NCI-H446 treated with DMSO at 0.1 percent for 48 hours (cell line): ENCODE results near the gene USP4.
"Not testable (repeated sequence)": the region's sequence is repeated elsewhere in the genome, so short reads cannot be mapped to it uniquely, and the experiment has no call there.

ENCODE experiments used
- DNase-seq: peaks from one replicate; lab custom pipeline; 2025; lab: John Stamatoyannopoulos, UW

Gene USP4, protein sequence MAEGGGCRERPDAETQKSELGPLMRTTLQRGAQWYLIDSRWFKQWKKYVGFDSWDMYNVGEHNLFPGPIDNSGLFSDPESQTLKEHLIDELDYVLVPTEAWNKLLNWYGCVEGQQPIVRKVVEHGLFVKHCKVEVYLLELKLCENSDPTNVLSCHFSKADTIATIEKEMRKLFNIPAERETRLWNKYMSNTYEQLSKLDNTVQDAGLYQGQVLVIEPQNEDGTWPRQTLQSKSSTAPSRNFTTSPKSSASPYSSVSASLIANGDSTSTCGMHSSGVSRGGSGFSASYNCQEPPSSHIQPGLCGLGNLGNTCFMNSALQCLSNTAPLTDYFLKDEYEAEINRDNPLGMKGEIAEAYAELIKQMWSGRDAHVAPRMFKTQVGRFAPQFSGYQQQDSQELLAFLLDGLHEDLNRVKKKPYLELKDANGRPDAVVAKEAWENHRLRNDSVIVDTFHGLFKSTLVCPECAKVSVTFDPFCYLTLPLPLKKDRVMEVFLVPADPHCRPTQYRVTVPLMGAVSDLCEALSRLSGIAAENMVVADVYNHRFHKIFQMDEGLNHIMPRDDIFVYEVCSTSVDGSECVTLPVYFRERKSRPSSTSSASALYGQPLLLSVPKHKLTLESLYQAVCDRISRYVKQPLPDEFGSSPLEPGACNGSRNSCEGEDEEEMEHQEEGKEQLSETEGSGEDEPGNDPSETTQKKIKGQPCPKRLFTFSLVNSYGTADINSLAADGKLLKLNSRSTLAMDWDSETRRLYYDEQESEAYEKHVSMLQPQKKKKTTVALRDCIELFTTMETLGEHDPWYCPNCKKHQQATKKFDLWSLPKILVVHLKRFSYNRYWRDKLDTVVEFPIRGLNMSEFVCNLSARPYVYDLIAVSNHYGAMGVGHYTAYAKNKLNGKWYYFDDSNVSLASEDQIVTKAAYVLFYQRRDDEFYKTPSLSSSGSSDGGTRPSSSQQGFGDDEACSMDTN

DNA sequence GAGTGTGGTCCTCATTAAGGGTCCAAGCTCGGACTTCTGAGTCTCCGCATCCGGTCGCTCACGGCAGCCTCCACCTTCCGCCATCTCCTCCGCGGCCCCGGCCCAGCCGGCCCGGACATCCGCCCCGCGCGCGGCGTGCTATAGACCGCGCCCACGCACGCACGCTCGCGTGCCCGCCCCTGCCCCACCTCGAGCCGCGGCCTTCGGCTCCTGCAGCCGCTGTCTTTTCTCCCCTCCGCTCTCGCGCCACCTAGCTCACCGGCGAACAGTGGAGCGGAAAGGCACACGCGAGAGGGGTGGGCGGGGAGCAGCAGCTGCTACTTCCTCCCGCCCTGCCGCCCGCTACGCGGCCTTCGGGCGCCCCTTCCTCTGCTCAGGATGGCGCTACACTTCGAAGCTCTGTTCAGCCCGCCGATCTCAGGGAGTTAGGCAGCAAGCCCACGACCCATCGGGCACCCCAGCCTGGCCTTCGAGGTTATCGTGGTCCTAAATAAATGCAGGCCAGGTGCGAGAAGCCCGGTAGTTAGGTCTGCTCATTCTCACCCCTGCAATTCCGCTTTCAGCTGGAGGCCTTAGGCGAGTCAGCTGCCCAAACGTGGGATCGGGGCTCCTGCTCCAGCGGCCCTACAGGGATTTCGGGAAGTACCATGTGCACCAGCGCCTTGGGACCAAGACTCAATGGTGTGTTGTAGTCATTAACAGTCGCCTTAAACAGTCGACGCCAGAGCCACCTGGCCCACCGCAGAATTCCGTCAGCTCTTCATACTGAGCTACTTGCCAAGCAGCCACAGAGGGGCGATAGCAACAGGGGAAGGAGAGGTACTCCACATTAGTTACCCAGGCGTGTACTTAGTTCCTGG lies at the start of gene USP4:
Gene USP4, minus strand, starts transcription at position 113 of the 860 bp plus-strand sequence. Its CDS starts 29 bp downstream, at position 84.
- DNase-seq, result peak; percentile 53

DNA sequence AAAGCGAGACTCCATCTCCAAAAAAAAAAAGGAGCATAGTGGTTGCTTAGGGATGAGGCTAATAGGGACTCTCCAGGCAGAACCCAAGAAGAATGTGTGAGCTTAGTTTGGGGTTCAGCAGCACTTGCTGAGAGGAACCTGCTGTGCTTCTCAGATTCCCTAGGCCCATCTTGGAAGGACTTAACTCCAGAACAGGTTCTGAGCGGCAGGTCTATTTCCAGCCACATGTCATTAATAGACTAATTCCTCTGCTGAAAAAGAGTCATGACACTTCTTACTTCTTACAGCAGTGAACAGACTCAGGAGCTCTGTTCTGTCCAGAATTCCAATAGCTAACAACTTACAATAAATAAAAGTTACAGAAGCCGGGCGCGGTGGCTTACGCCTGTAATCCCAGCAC lies 49.4 kb upstream of the USP4 start:
- no peak for DNase-seq

DNA sequence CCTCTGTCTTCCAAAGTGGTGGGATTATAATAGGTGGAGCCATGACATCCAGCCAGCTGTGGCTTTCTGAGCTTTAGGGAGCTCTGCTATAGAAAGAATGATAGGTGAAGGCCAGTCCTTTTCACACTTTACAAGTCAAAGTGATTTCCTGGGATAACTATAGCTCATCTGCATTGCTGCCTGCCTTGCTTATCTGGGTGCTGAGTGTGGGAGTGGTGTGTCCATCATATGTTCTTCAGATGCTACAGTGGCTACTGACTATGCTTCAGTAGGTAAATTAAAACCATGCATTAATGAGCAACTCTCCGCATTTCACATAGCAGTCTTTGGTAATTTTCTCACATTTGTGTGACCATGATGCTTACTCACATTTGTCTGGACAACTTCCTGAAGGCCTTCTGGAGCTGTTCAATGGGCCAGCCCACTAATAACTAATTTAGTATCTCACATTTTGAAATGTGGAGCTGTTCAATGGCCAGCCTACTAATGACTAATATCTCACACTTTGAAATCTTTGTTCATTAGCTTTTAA lies 48.5 kb upstream of the USP4 start:
- no peak for DNase-seq

DNA sequence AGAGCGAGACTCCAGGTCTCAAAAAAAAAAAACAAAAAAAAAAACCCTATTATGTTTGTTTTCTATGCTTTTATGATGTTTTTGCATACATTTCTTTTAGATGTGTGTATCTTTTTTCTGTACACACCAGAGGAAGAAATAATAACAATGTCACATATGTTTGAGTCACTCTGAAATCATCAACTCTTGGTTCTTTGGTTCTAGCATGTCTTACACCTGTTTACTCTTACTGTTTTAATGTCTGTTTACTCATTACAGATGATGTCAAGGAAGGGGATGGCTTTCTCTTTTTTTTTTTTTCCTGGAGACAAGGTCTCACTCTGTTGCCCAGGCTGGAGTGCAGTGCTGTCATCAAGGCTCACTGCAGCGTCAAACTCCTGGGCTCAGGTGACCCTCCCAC lies 47.9 kb upstream of the USP4 start:
- DNase-seq, result no peak

DNA sequence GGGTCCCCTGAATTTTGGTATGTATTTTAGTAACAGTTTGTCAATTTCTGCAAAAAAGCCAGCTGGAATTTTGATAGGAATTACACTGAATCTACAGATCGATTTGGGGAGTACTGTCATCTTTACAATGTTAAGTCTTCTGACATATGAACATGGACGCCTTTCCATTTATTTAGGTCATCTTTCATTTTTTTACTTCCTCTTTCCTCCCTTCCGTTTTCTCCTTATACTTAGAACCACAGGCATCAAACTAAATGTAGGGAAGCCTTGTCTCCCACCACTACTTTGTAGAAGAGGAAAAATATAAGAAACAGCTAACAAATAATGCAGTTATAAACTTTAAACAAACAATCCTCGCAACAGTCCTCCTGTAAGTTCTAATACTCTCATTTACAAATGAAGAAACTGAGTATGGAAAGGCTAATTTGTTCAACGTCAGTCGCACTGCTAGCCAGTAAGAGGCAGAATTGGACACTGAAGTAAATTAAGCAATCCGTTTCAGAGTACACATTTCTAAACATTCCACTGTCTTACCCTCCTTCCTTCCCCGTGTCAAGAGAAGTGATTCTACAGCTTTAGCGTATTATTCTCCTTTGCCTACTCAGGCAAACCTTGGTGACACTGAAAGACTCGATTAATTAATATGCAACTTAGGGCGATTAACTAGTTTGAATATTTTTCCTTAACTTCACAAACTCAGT lies 46.4 kb upstream of the USP4 start:
- DNase-seq, result no peak

DNA sequence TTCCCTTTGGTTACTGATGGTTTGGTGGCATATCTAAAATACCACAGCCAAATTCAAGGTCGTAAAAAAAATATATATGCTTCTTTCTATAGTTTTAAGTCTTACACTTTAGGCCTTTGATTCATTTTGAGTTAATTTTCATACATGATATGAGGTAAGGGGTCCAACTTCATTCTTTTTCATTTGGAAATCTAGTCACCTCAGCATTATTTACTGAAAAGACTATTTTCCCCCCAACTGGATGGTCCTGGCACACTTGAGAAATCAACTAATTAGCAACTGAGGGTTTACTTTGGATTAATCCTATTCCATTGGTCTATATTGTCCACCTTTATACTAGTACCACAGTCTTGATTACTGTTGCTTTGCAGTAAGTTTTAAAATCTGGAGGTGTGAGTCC lies 45.8 kb upstream of the USP4 start:
- no peak for DNase-seq

DNA sequence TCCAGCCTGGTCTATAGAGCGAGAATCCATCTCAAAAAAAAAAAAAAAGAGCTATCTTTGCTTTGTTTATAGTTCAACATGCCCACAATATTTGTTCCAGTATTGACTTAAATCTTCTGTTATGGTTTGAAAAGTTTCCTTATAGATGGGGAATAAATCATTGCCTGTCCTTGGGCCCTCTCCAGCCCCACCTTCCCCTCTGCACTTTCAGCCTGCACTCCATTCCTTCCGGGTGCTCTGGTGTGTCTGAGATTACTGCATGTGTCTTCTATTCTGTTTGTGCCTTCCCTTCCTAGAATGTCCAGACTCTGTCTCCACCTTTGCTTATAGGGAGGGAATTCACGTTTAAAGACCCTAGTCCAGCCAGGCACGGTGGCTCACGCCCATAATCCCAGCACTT lies 43.5 kb upstream of the USP4 start:
- DNase-seq, result no peak

DNA sequence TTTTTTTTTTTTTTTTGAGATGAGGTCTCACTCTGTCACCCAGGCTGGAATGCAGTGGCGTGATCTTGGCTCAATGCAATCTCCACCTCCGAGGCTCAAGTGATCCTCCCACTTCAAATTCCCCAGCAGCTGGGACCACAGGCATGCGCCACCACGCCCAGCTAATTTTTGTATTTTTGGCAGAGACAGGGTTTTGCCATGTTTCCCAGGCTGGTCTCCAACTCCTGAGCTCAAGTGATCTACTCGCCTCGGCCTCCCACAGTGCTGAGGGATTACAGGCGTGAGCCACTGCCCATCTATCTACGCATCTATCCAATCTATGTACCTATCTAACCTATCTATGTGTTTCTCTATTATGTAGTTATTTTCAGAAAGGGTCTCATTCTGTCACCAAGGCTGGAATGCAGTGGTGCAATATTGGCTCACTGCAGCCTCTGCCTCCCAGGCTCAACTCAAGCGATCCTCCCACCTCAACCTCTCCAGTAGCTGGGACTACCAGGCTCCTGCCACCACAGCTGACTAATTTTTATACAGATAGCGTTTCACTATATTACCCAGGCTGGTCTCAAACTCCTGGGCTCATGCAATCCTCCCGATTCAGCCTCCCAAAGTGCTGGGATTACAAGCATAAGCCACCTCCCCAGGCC lies 38.5 kb upstream of the USP4 start:
- DNase-seq, result no peak

DNA sequence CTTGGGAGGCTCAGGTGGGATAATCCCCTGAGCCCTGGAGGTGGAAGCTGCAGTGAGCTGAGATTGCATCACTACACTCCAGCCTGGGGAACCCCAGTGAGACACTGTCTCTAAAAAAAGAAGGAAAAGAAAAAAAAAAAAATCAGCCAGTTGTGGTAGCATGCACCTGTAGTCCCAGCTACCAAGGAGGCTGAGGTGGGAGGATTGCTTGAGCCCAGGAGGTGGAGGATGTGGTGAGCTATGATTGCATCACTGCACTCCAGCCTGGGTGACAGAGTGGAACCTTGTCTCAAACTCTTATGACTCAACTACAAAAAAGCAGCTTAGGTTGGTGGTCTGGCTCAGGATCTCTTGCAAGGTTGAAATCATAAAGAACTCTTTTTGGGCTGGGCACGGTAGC lies 37.6 kb upstream of the USP4 start:
- DNase-seq, result no peak

DNA sequence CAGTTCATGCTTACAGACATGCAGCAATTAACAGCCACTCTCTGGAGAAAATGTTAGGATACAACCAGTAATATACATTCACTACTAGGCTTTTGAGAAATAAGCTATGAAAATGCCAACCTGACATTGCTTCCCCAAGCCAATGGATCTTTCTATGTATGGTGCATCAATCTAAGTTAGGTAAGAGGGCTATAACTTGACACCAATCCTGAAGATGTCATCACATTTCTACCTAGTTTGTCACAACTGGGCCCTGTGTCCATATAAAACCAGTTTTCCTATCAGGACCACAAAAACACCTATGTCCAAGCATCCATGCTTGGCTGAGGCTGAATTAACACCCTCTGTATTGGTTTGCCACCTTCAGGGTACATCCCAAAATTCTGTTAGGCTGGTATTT lies 32.1 kb upstream of the USP4 start:
- no peak for DNase-seq

DNA sequence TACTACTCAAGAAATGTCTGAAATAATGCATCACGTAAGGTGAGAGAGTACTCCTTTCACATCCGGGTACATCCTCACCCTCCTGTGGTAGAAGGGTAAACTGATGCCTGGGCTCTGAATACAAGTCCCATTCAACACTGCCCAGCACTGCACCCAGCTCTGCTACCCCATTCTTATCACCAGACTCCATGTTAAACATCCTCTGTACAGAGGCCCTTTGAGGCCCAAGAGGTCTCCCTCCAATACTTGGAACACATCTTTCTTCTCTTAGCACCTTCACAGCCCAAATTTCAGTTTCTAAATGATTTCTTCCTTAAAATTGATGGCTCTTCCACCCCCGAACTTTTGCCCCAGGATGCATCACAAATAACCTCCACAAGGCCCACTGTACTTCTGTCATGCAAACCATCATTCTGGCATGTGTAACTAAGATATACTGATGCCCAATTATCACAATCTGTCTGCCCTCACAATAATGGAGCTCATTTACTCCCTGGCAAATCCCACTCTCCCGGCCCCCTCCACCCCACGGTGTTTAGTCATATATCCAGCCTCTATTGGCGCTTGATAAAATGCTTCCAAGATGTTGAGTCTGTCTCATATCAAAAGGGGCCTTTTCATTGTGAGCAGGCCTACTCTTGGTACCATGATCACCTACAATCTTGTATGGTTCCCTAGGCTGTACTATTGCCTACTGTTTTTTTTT lies 30.9 kb upstream of the USP4 start:
- DNase-seq, result no peak

DNA sequence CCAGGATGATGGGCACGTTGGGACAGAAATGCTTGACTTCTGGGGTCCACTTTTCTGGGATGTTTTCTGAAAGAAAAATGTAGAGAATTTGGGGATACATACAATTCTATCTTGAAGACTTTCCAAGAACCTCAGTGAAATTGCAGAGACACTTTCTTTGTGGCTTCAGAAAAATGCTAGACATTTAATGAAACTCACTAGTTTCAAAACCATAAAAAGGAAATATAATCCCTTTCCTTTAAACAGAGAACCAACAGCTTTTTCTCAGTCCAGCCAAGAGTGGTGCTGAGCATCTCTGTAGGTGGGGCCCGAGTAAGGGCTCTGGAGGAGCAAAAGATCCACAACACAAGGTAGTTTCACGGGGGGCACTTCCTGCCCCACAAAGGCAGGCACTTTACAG lies 22.7 kb upstream of the USP4 start:
- DNase-seq, result no peak

DNA sequence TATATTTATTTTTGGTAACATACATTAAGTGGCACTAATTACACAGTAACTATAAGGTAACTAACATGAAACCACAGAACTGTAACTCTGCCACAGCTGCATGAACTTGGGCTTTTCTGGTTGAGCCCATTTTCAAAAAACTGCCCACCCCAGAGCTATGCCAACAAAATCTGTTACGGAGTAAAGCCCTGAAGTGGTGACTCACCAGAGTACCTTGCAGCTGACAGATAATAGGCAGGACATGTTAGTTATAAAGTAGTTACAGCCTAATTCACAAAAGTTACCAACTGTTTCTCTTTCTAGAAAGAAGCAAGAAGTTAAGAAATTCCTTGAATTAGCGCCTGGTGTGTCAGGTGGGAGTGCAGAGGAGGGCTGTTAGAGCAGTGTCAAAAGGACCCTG lies 19.8 kb upstream of the USP4 start:
- DNase-seq, result no peak

DNA sequence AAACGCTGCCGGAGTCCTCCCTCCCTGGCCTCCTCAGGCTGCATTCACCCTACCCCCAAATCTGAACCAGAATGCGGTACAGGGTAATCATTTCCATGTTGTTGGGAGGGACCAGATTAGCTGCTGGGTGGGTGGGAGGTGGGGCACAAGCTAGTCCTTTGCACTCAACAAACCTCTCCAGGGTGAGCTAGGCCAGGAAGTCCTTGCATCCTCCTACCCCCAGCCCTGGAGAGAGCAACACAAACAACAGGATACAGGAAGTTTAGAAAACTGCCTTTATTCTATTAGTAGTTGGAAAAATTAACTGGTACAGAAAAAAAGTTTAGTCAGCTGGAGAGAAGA lies 19.0 kb upstream of the USP4 start:
- no peak for DNase-seq

DNA sequence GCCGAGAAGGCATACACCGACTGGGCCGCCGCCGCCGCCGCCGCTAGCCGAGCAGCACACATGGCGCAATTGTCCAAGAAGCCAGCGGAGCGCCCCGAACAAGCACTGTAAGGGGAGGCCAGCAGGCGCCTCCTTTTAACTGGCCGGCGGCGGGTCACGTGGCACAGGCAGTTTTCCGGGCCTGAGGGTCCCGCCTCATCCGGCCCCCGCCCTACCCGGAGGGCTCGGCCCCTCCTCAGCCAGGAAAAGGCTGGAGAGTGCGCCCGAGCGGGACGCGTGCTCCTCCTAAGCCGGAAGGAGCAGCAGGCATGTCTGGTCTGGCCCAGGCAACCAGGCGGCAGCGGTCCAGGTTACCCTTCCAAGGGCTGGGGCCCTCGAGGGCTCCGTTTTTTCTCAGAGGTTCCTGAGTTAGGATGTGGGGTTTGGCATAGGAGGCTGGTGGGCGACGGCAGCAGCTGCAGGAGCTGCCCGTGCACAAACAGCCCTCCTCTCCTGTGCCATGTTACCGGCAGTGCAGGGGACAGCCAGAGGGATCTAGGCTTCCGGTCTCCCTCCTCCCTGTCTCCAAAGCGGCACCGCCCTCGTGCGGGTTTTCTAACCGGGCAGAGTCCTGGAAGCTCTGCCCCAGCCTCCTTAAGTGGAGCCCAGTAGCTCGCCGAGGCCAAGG lies 18.5 kb upstream of the USP4 start, which contains the start of gene GPX1:
Gene GPX1, minus strand, starts transcription at position 137 of the 667 bp plus-strand sequence. Its CDS starts 75 bp downstream, at position 62.
- peak; percentile 89 for DNase-seq

DNA sequence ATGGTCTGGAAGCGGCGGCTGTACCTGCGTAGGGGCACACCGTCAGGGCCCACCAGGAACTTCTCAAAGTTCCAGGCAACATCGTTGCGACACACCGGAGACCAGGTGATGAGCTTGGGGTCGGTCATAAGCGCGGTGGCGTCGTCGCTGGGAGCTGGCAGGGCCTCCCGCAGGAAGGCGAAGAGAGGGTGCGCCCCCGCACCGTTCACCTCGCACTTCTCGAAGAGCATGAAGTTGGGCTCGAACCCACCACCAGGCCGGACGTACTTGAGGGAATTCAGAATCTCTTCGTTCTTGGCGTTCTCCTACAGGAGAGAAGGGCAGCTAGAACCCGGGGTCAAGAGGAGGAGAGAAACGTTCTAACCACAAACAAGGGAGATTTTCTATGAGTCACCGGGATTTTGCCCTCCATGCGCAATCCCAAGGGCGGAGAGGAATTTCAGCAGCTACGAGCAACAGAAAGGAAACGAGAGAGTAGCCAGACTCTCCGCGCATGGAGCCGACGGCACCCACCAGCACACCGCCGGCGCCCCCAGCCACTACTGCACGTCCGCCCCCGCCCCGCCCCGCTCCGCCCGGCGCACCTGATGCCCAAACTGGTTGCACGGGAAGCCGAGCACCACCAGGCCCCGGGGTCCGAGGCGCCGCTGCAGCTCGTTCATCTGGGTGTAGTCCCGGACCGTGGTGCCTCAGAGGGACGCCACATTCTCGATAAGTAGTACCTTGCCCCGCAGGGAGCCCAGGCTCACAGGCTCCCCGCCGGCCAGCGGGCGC lies 17.8 kb upstream of the USP4 start:
- DNase-seq, result not testable (repeated sequence)

DNA sequence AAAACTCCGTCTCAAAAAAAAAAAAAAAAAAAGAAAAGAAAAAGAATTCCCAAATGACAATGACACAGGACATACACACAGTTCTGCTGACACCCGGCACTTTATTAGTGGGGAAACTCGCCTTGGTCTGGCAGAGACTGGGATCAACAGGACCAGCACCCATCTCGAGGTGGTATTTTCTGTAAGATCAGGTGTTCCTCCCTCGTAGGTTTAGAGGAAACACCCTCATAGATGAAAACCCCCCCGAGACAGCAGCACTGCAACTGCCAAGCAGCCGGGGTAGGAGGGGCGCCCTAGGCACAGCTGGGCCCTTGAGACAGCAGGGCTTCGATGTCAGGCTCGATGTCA lies 17.2 kb upstream of the USP4 start:
- not testable (repeated sequence) for DNase-seq

DNA sequence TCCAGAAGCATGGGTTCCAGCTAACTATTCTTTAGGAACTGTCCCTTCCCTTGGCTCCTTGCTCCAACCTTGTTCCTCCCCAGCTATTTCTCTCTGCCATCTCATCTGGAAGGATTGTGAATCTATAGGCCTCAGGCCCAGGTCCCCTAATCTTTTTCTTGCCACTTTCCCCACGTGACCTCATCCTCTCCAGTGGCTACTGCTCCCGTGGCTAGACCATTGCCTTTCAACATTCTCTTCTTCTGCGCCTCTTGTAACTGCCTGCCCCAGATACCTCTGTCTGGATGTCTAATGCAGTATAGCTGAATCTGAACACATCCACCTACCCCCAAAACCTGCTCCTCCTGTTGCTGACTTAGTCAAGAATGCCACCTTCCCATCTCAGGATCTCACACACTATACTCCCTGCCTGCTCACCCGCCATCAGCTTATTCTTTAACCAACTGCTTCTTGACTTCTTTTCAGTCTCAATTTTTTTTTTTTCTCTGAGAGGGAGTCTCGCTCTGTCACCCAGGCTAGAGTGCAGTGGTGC lies 13.1 kb upstream of the USP4 start:
- no peak for DNase-seq
